ENCODE data around the gene PAPLN. TPM values are rescaled to one million over a fixed set of nuclear protein-coding genes. Genes with fewer than 3 reads are reported as not detected.

PAPLN gene
- total RNA-seq, 1 experiment from 2014 or later, result 0.40 TPM

- no peak for ATAC-seq
- H3K36me3 ChIP-seq (ENCODE audit: low read depth, low read length), result peaks cover 20% of the 10 kb centered on the region
- POLR2A ChIA-PET (ENCODE audit: unreplicated experiment), result no interaction called here
Observed at GRCh38 chr14:73223049-73223448, 14.3 kb upstream of the PAPLN start.

GRCh38 chr14:73225496-73225895, 11.8 kb upstream of the PAPLN start:
- no peak overlapping the region for H3K27ac ChIP-seq (ENCODE audit: low read length)
- POLR2A ChIA-PET (ENCODE audit: unreplicated experiment), result no interaction called here
- ATAC-seq (no peak), DNase-seq (no peak)
- no peak overlapping the region for H3K9ac ChIP-seq (ENCODE audit: low read length)
- no peaks in the 10 kb centered on the region for H3K27me3 ChIP-seq (ENCODE audit: low read length)
- no peaks in the 10 kb centered on the region for H4K20me1 ChIP-seq (ENCODE audit: low read length)
- no peaks in the 10 kb centered on the region for H3F3A ChIP-seq (ENCODE audit: low read length, unreplicated experiment)
- H3K4me1 ChIP-seq (ENCODE audit: insufficient read depth, low read length), result peaks cover 23% of the 10 kb centered on the region
- intact Hi-C loops (cut with micrococcal nuclease), result loop anchor here (10.0 kb wide), 1 partner anchor 339 kb away; the partner anchor contains the start of gene ACOT2
- H3K79me2 ChIP-seq (ENCODE audit: low read length), result no peaks in the 10 kb centered on the region
- no peak overlapping the region for H2AFZ ChIP-seq (ENCODE audit: low read length)
- no peaks in the 10 kb centered on the region for H3K9me3 ChIP-seq (ENCODE audit: low read length)
- H3K9me2 ChIP-seq (replicated peaks; ENCODE audit: low read length), result no peaks in the 10 kb centered on the region
- H3K4me2 ChIP-seq (ENCODE audit: low read length), result no peak overlapping the region
- TF ChIP-seq EZH2phosphoT487 (IDR thresholded peaks at IDR 0.05; ENCODE audit: borderline replicate concordance, low read length) (no peak), EZH2 (IDR thresholded peaks at IDR 0.05; ENCODE audit: low read length, unreplicated experiment) (no peak), CTCF (conservative IDR thresholded peaks at IDR 0.05; ENCODE audit: low read depth, low read length) (no peak)
- H3K36me3 ChIP-seq (ENCODE audit: low read depth, low read length), result 0 out of 2 replicates have a peak, but pooled peaks cover 2% of the 10 kb centered on the region
- BruUV-seq (replicated peaks), result no TSS peak
- CTCF ChIA-PET, result no interaction called here
- no peak overlapping the region for H3K4me3 ChIP-seq (ENCODE audit: low read length)

More at GRCh38 chr14:73223049-73223448, 14.3 kb upstream of the PAPLN start:
- intact Hi-C loops (cut with micrococcal nuclease), result loop anchor here (10.0 kb wide), 1 partner anchor 342 kb away; the partner anchor contains the start of gene ACOT2
- H2AFZ ChIP-seq (ENCODE audit: low read length), result no peak overlapping the region
- DNase-seq, result no peak
- no peaks in the 10 kb centered on the region for H3K9me2 ChIP-seq (replicated peaks; ENCODE audit: low read length)
- H3K4me2 ChIP-seq (ENCODE audit: low read length), result no peak overlapping the region
- no peaks in the 10 kb centered on the region for H3K79me2 ChIP-seq (ENCODE audit: low read length)
- H3K9ac ChIP-seq (ENCODE audit: low read length), result no peak overlapping the region
- H3F3A ChIP-seq (ENCODE audit: low read length, unreplicated experiment), result no peaks in the 10 kb centered on the region
- no peak overlapping the region for H3K4me3 ChIP-seq (ENCODE audit: low read length)
- CTCF ChIA-PET, result interaction anchor here (1.0 kb wide), 1 partner anchor 13 kb away, joined by 3 read pairs; no protein-coding TSS in a partner anchor
- no TSS peak for BruUV-seq (replicated peaks)
- H3K9me3 ChIP-seq (ENCODE audit: low read length), result no peaks in the 10 kb centered on the region
- no peak overlapping the region for H3K27ac ChIP-seq (ENCODE audit: low read length)
- no peaks in the 10 kb centered on the region for H3K27me3 ChIP-seq (ENCODE audit: low read length)
- 0 out of 2 replicates have a peak, but pooled peaks cover 3% of the 10 kb centered on the region for H4K20me1 ChIP-seq (ENCODE audit: low read length)
- TF ChIP-seq CTCF (conservative IDR thresholded peaks at IDR 0.05; ENCODE audit: low read depth, low read length) (no peak), EZH2phosphoT487 (IDR thresholded peaks at IDR 0.05; ENCODE audit: borderline replicate concordance, low read length) (no peak), EZH2 (IDR thresholded peaks at IDR 0.05; ENCODE audit: low read length, unreplicated experiment) (no peak)
- H3K4me1 ChIP-seq (ENCODE audit: insufficient read depth, low read length), result peaks cover 8% of the 10 kb centered on the region
